Heart right ventricle (tissue), 16 donors: ENCODE data around the gene GOLPH3L. TPM values are rescaled to one million over a fixed set of nuclear protein-coding genes. Genes with fewer than 3 reads are reported as not detected.
"Not testable (repeated sequence)": the region's sequence is repeated elsewhere in the genome, so short reads cannot be mapped to it uniquely, and the experiment has no call there.

Experiments used
- ATAC-seq, 8 donors: fragments of 200-7000 bp; cut with Tn5 transposase; one replicate each; pipeline ENCODE4 v1.9.1; 2020; ENCODE audit warnings: mild to moderate bottlenecking in 8 of 8, moderate library complexity in 8 of 8, moderate number of reproducible peaks in 1 of 8
- DNase-seq, 2 donors: peaks; one replicate each; pipeline ENCODE4 v3.0.0-alpha.2; 2020
- H3K27ac ChIP-seq, 10 donors: fragments of 200-600 bp; sonication (generic) in 2 of 10; one replicate each; pipeline versions ENCODE4 v1.5.0 to v1.8.0; 2020 to 2022; ENCODE audit warnings: mild to moderate bottlenecking in 3 of 10
- H3K27me3 ChIP-seq, 7 donors: fragments of 200-600 bp; one replicate each; pipeline ENCODE4 v1.8.0; 2021 to 2022; ENCODE audit warnings: mild to moderate bottlenecking in 2 of 7
- H3K36me3 ChIP-seq, 9 donors: fragments of 200-600 bp; sonication (generic) in 1 of 9; one replicate each; pipeline versions ENCODE4 v1.5.0 to v1.8.0; 2020 to 2022; ENCODE audit warnings: mild to moderate bottlenecking in 2 of 9
- H3K4me1 ChIP-seq, 9 donors: fragments of 200-600 bp; sonication (generic) in 1 of 9; one replicate each; pipeline versions ENCODE4 v1.5.0 to v1.8.0; 2020 to 2022; ENCODE audit warnings: mild to moderate bottlenecking in 4 of 9
- H3K4me3 ChIP-seq, 10 donors: fragments of 200-600 bp; sonication (generic) in 2 of 10; one replicate each; pipeline versions ENCODE4 v1.5.0 to v1.8.0; 2020 to 2022; ENCODE audit warnings: mild to moderate bottlenecking in 7 of 10, moderate library complexity in 2 of 10
- H3K9me3 ChIP-seq, 11 donors: fragments of 200-600 bp in 10 of 11; sonication (generic) in 2 of 11; one replicate each; pipeline versions ENCODE4 v1.5.0 to v1.8.0; 2013 to 2022; ENCODE audit warnings: mild to moderate bottlenecking in 2 of 11, control low read depth in 1 of 11, moderate library complexity in 1 of 11
- WGBS, 2 donors: extraction: QIAGEN DNeasy Blood & Tissue Kit; methylation state at CpG; one replicate each; pipeline ENCODE4 v1.1.7; 2013; ENCODE audit warnings: inconsistent platforms in 1 of 2; 5-methylcytosine and 5-hydroxymethylcytosine counted together
- intact Hi-C, 10 donors: fragments of 100-400 bp; cut with DNase I; formaldehyde crosslinking; loops; one replicate each; pipeline versions ENCODE4 v1.11.1 to v1.14.2; 2022
- polyA plus RNA-seq, 2 donors: library from polyadenylated mRNA; stranded (reverse); fragments of 200-250 nt; gene quantifications; one replicate each; pipeline ENCODE4 v1.2.3, GENCODE V29; 2013
- total RNA-seq, 10 donors: library from RNA; stranded (reverse); fragmentation: NEBNext Ultra II Directional in 3 of 10; extraction: Animal tissue kit (Norgen Biotek cat#: 25700) in 3 of 10; gene quantifications; one replicate each; pipeline versions ENCODE4 v1.2.1 to v1.2.4, GENCODE V29; 2021 to 2023
- TF ChIP-seq, protein P1 (sequence below), 9 donors: fragments of 200-600 bp; sonication (generic) in 2 of 9; IDR thresholded peaks; one replicate each; pipeline versions ENCODE4 v1.5.0 to v1.8.0; 2021 to 2022; ENCODE audit warnings: antibody characterized with exemption in 9 of 9, mild to moderate bottlenecking in 5 of 9, moderate library complexity in 1 of 9
- donor health status: Arrhythmogenic right ventricular cardiomyopathy.
- donor health status: ischemic (EF 13 %, LVEDD 7.1; RV severe dilation, severe dysfunction).
- donor health status: healthy with polysubstance abuse.
- donor health status: DM: no; HTN: yes; CAD: no.
- donor health status: DM: no; HTN: no; CAD: no.
- donor health status: ischemic (EF 25% LVEDD 6.9; RV normal size, moderate dysfunction).
- donor health status: ischemic (EF 25% LVEDD 5.7; RV mildly dilated, moderate dysfunction).
- donor health status: healthy.
- donor health status: DM: yes; HTN: yes; CAD: no.
- donor health status: Ischemic cardiomyopathy.
- donor health status: ischemic (EF 35%, LVEDD 5.7; RV mildly dilated, moderate dysfunction).
- donor health status: nonischemic (EF 11% LVEDD 7.7; RV severe dilation, severe dysfunction).
- donor health status: DM: yes; HTN: yes; CAD: no.
- donor health status: PGD.
- donor health status: ischemic (EF 29% LVEDD 5.4; RV normal size, mild dysfunction).
- donor health status: nonischemic (EF 23%, LVEDD 6.1; RV moderate dilation, normal function).

GOLPH3L gene
- total and polyA plus RNA-seq, 12 donors = 7.6 to 17.8 (median 15.0) TPM

DNA sequence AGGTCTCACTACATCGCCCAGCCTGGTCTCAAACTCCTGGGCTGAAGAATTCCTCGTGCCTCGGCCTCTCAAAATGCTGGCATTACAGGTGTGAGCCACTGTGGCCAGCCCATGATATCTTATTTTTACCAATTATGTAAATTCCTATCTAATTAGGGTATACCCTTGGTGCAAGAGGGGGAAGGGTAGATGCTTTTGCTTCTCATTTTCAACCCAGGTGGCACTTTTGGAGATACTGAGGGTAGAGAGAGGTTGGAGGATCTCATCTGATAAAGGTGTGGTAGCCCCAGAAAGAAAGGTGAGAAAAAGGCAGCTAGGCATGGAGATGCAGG is 85.0 kb downstream of the GOLPH3L start:
- Histone ChIP-seq H3K4me1 (peaks cover 9 to 78% (median 53%) of the 10 kb centered on the region in 9 donors), H3K9me3 (no peaks in the 10 kb centered on the region), H3K4me3 (peak overlapping the region in 2 of 10 donors; percentile 10 to 20), H3K27ac (peak overlapping the region; percentile 68 to 96 (median 84)), H3K27me3 (no peaks in the 10 kb centered on the region), H3K36me3 (peaks cover 0 to 28% (median 9%) of the 10 kb centered on the region in 9 donors)
- TF ChIP-seq, protein P1, sequence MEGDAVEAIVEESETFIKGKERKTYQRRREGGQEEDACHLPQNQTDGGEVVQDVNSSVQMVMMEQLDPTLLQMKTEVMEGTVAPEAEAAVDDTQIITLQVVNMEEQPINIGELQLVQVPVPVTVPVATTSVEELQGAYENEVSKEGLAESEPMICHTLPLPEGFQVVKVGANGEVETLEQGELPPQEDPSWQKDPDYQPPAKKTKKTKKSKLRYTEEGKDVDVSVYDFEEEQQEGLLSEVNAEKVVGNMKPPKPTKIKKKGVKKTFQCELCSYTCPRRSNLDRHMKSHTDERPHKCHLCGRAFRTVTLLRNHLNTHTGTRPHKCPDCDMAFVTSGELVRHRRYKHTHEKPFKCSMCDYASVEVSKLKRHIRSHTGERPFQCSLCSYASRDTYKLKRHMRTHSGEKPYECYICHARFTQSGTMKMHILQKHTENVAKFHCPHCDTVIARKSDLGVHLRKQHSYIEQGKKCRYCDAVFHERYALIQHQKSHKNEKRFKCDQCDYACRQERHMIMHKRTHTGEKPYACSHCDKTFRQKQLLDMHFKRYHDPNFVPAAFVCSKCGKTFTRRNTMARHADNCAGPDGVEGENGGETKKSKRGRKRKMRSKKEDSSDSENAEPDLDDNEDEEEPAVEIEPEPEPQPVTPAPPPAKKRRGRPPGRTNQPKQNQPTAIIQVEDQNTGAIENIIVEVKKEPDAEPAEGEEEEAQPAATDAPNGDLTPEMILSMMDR (IDR thresholded peaks at IDR 0.05) = no peak
- WGBS, 2 donors = 98% methylated on average over 3 of the region's 3 CpGs
- no peak for ATAC-seq
- no peak for DNase-seq
- intact Hi-C loops = loop anchor here in 2 of 10 donors (2.0 to 5.0 kb wide), 3 partner anchors 33 to 51 kb away; partner anchors contain the start of gene MCL1 (in 2 of the 2)

DNA sequence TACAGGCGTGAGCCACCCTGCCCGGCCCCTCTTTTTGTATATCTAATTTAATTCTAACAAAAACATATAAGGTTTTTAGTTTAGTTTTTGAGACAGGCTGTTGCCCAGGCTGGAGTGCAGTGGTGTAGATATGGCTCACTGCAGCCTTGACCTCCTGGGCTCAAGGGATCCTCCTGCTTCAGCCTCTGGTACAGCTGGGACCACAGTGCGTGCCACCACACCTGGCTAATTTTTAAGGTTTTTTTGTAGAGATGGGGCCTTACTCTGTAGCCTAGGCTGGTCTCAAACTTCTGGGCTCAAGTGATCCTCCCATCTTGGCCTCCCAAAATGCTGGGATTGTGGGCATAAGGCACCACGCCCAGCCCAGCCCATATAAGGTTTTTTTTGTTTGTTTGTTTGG is 86.4 kb downstream of the GOLPH3L start:
- DNase-seq = no peak
- no peaks in the 10 kb centered on the region for H3K27me3 ChIP-seq
- no peak for ATAC-seq
- peaks cover 0 to 15% (median 4%) of the 10 kb centered on the region in 9 donors for H3K36me3 ChIP-seq
- H3K9me3 ChIP-seq = no peaks in the 10 kb centered on the region
- 97 to 98% methylated on average over 4 of the region's 4 CpGs for WGBS, 2 donors
- H3K4me1 ChIP-seq = peaks cover 9 to 68% (median 53%) of the 10 kb centered on the region in 9 donors
- peak overlapping the region; percentile 68 to 96 (median 84) for H3K27ac ChIP-seq
- intact Hi-C loops = loop anchor here in 1 of 10 donors (5.0 kb wide), 1 partner anchor 33 kb away; the partner anchor contains the start of gene MCL1
- no peak overlapping the region for H3K4me3 ChIP-seq
- TF ChIP-seq, protein P1 (IDR thresholded peaks at IDR 0.05) = no peak

DNA sequence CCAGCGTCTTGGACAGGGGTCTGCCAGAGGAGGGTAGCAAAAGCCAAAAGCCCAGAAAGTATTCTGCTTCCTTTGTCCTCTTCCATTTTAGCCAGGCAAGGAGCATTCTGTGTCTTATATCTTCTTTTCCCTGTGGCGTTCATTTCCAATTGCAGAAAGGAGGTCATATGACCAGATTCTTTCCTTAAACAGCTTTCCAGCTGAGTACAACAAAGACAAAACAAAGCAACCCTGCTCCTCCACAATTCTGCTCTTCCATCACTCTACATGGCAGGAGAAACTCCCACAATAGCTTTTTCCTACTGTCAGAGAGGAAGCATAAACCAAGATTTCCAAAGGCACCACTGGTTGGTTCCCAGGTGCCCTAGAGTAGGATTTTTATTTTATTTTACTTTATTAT is 87.2 kb downstream of the GOLPH3L start:
- intact Hi-C loops = loop anchor here in 1 of 10 donors (5.0 kb wide), 1 partner anchor 32 kb away; the partner anchor contains the start of gene MCL1
- no peak for DNase-seq
- Histone ChIP-seq H3K9me3 (no peaks in the 10 kb centered on the region), H3K4me3 (no peak overlapping the region), H3K36me3 (peaks cover 0 to 10% (median 0%) of the 10 kb centered on the region in 9 donors), H3K27ac (peak overlapping the region; percentile 7 to 96 (median 84)), H3K4me1 (peaks cover 9 to 68% (median 54%) of the 10 kb centered on the region in 9 donors), H3K27me3 (no peaks in the 10 kb centered on the region)
- WGBS, 2 donors = 30 to 34% methylated on average over 2 of the region's 2 CpGs
- no peak for ATAC-seq
- TF ChIP-seq, protein P1 (IDR thresholded peaks at IDR 0.05) = no peak

DNA sequence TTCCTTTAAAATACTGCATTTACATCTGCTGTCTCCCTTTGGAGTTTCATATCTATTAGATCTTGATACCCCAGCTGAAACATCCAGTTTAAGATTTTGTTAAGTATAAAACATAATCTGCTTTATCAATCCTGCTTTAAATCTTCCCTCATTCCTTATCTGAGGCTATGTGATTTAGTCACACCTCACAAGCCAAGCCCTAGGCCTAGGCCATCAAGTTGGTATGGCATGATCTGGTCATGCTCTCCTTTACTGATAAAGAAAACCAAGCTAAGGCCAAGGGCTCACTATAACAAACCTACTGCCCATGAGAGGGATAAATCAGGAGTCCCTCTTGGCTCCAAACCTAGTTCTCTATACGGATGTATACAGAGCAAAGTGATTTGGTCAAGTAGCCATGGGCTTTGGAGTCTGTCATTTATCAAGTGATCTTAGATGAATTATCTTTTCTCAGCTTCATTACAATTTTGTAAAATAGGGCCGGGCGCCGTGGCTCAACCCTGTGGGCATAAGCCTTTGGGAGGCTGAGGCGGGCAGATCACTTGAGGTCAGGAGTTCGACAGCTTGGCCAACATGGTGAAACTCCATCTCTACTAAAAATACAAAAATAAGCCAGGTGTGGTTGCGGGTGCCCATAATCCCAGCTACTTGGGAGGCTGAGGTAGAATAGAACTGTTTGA is 90.4 kb downstream of the GOLPH3L start:
- ATAC-seq = no peak
- no peak for DNase-seq
- Histone ChIP-seq H3K27me3 (no peaks in the 10 kb centered on the region), H3K4me1 (peaks cover 5 to 51% (median 32%) of the 10 kb centered on the region in 9 donors), H3K27ac (peak overlapping the region in 1 of 10 donors; percentile 90), H3K36me3 (peaks cover 0 to 10% (median 0%) of the 10 kb centered on the region in 9 donors), H3K9me3 (no peaks in the 10 kb centered on the region), H3K4me3 (no peak overlapping the region)
- TF ChIP-seq, protein P1 (IDR thresholded peaks at IDR 0.05) = no peak
- 97 to 98% methylated on average over 7 of the region's 7 CpGs for WGBS, 2 donors
- intact Hi-C loops = no loop called here

DNA sequence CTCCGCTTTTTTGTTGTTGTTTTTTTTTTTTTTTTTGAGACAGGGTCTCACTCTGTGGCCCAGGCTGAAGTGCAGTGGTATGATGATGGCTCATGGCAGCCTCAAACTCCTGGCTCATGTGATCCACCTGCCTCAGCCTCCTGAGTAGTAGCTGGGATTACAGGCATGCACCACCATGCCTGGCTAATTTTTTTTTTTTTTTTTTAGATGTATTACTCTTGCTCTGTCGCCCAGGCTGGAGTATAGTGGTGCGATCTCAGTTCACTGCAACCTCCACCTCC is 91.6 kb downstream of the GOLPH3L start:
- not testable (repeated sequence) for H3K4me3 ChIP-seq, ATAC-seq, DNase-seq, H3K9me3 ChIP-seq, H3K27me3 ChIP-seq
- Histone ChIP-seq H3K36me3 (peaks cover 0 to 14% (median 0%) of the 10 kb centered on the region in 9 donors), H3K4me1 (peaks cover 0 to 42% (median 22%) of the 10 kb centered on the region in 9 donors), H3K27ac (peak overlapping the region in 7 of 10 donors; percentile 77 to 90 (median 82))
- intact Hi-C loops = loop anchor here in 1 of 10 donors (2.0 kb wide), 1 partner anchor 25 kb away; no protein-coding TSS in a partner anchor
- 98 to 99% methylated on average over 3 of the region's 3 CpGs for WGBS, 2 donors
